Femur (tissue), 1 donor: Measurements from ENCODE around the gene PRKAG3.

Experiments
- DNase-seq: peaks from one replicate; pipeline ENCODE4 v3.0.0-alpha.2; 2017

Gene PRKAG3

DNA sequence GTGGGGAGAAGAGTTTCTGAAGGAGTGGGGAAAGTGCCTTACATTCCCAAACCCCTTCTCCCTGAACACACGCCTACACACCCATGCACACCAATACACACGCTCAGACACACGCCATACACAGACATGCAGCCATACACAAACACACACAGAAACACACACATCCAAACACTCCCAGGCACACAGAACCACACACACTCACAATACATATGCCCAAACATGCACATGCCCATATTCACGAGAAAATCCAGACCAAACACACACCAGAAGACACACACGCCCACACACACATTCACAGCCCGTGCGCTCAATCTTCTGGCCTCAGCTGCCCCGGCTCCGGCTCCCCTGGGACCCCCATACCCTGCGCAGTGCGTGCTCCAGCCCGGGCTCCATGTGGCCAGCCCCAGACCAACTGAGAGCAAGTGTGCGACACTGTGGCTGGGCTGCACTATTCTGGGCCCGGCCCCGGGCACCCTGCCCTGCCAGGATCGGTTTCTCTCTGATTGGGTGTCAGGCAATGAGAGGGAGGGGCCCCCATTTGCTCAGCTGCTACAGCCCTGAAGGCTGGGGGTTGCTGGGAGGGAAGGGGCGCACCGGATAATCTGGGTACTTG, at the start of gene PRKAG3:
Gene PRKAG3 (minus strand): TSS at position 426 of the 613 bp plus-strand sequence.
- peak; percentile 71 for DNase-seq

DNA sequence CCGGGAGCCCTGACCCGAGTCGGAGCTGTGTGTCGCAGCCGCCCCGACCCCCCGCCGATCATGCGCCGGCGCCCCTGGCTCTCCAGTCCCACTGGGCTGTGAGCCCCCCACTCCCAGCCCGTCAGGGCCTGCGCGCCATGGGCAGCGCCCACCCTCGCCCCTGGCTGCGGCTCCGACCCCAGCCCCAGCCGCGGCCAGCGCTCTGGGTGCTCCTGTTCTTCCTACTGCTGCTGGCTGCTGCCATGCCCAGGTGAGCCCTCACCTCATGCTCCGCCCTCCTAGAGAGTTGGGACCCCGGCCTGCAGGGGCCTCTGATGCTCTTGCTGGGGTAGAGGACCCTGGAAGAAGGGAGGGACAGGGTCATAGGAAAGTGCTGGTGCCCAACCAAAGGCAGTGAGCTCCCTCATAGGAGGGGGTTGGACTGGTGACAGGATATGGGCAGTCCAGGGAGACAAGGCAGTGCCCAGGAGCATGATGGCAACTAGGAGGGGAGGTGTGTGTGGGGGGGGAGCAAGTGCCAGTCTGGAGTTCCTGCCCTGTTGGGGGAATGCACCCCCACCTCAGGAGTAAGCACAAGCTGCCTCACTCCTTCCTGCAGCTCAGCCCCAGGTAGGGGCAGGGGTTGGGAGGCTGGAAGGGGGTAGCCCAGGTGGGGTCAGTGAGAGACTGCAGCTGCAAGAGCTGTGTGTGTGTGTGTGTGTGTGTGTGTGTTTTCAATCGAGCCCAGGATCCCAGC, 49.4 kb upstream of the PRKAG3 start:
- DNase-seq = no peak

DNA sequence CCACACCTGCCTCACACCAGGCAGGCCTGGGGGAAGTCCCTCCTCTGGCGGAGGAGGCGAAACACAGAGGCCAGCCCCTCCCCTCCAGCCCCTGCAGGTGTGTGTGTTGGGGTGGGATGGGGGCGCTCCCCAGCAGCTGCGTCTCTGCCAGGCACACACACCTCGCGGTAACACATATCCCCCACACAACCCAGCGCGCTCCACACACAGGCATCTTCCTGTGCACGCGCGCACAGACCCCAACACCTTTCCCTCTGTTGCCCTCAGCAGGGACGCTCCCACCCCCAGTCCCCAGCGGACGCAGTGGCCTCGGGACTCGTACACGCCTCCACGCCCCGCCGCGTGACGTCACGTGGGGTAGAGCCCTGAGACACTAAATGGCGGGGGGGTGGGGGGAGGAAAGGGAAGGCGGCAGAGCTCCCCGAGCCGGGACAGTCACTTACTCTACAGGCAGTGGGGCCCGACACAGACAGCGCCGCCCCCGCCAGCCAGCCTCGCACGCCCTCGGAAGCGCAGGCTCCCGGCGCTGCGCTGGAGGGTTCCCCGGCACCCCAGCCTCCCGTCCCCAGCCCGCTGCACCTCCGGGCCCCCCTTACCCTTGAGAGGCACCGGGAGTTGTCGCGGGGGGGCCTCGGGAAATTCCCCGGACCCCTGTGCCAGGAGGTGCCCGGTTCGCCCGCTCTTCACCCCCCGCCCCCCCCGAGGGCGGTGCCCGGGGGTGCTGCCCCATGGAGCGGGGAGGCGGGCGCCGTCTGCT, 48.7 kb upstream of the PRKAG3 start, which contains the start of gene WNT10A:
Gene WNT10A (plus strand): TSS at position 751 of the 757 bp plus-strand sequence. CDS start 144 bp downstream, outside the sequence.
- DNase-seq = no peak

- DNase-seq = no peak
Measured at GRCh38 chr2:218879776-218880101, 48.1 kb upstream of the PRKAG3 start.

GRCh38 chr2:218878926-218879761, 47.5 kb upstream of the PRKAG3 start:
- DNase-seq = no peak

DNA sequence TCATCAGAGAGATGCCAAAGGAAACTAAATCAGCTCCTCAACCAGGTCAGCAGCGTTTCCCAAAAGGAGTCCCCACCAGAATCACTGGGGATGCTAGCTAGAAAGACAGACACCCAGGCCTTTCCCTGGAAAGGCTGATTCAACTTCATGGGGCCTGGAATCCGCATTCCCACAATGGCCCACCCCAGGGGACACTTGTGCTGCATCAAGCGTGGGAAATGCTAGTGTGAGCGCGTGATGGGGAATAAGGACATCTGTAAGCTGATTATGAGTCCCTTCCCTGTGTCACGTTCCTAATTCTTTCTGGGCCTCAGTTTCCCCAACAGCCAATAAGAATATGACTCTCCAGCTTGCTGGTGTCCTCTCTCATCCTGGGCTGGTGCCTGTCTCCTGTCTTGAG, 46.9 kb upstream of the PRKAG3 start:
- DNase-seq = no peak

DNA sequence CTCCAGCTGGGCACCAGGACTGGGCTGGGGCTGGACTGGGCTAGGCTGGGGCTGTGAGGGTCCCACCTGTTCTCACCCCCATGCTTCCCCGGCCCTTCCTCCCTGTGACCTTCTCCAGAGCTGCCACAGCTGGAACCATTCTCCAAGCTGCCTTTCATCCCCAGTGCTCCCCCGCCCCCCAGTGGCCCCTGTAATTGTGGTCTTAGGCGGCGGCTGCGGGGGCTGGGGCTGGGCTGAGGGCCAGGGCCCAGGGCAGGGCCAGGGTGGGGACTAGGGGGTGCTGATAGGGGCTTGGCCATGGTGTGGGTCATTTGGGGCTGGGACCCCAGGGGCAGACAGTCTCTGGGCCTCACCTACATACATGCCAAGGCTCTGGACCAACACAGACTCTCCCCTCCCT, 46.3 kb upstream of the PRKAG3 start:
- DNase-seq = no peak

- DNase-seq = no peak
Measured at GRCh38 chr2:218877331-218877730, 45.7 kb upstream of the PRKAG3 start.

DNA sequence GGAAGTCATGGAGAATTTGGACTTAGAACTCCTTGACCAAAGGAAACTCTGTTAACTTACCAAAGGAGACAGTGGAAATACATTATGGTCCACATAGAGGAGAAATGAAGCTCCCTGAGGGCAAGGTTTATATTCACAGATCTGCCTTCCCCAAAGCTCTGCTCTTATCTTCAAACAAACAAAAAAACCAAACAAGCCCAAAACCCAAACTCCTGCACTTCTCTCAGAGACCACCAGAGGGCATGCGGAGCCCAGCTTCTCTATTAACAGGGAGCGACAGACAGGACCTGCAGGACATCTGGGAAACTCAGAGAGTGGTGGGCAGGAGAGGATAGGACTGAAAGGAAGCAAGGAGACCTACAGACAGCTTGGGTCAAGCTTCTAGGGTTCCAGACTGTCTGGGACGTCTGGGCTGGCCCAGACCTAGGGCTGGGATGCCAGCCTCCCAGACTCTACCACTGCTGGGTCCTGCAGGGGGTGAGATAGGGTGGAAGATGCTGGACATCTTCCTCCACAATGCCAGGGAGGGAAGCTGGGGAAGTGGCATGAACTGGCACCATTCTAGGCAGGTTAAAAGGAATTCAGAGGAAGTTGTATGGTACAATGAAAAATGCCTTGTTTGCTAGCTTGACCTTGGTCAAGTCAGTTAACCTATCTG, 45.1 kb upstream of the PRKAG3 start:
- DNase-seq = peak; percentile 77

GRCh38 chr2:218875692-218876246, 44.2 kb upstream of the PRKAG3 start:
- DNase-seq = no peak

- no peak for DNase-seq
Measured at GRCh38 chr2:218873359-218874194, 42.0 kb upstream of the PRKAG3 start.

DNA sequence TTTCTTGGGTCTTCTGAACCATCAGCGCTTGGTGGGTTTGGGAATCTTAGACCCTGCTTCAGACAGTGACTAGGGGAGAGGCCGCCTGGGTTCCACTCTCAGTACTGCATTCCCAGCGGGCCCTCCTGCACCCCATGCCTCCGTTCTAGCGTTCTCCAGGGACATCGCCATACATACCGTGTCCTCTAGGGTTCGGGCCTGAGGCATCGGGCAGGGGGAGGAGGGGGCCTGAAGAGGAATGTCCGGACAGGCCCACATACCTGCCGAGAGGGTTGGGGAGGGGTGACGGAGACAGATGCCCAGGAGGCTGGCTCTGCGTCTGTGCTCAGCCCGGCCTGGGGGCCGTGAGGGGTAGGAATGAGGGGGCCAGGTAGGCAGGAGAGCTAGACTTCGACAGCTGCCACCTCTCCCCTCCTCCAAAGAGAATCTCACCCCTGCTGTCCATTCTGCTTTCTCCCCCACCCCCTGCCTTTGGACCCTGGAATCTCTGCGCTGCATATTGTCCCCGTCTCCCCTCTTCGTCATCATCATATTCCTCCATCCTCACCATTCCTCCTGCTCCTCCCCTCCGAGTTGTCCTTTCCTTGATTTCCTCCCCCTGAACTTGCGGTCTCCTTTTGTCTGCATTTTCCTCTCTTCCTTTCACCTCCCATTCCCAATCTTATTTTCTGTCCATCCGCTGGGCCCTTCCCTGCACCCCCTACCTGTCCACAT, 41.2 kb upstream of the PRKAG3 start:
- no peak for DNase-seq

GRCh38 chr2:218871345-218872302, 40.0 kb upstream of the PRKAG3 start:
- DNase-seq = no peak

GRCh38 chr2:218870984-218871344, 39.4 kb upstream of the PRKAG3 start:
- DNase-seq = no peak

GRCh38 chr2:218869064-218869463, 37.5 kb upstream of the PRKAG3 start:
- DNase-seq = no peak

DNA sequence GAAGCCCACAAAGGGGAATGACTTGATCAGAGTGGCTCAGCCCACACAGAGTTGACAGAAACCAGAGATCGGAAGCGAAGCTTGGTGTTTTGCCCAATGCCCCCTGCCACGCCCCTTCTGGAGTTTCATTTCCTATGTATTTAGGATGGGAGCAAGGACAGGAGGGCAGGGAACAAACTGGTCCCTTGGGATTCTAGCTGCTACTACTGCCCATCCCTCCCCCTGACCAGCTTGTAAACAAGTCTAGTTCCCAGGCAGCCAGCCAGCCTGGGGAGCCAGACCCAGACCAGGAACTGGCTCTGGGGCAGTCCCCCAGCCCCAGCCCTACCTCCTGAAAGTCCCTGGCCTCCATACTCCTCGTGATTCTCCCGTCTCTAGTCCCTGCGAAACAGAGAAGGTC, 36.3 kb upstream of the PRKAG3 start:
- no peak for DNase-seq

- no peak for DNase-seq
Measured at GRCh38 chr2:218865999-218866398, 34.4 kb upstream of the PRKAG3 start.

DNA sequence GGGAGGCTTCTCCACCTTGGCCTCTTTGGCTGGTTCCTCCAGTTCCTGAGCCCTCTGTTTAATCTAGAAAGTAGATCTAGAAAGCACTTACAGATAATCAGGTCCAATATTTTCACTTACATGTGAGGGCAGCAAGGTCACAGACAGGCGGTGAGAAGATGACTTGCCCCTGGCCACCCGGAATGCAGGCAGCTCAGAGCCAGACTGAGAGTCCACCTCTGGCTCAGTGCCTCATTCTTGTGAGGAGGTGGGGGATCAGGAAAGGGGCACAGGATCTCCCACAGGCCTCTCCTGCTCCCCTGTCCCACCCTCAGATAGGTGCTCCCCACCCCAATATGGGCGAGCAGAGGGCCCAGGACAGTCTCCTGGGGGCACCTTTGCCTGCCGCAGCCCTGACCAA, 33.8 kb upstream of the PRKAG3 start:
- peak; percentile 13 for DNase-seq

GRCh38 chr2:218863021-218863520, 31.5 kb upstream of the PRKAG3 start:
- DNase-seq = no peak
